Measurements from ENCODE around the gene P4HA2. TPM values are rescaled to one million over a fixed set of nuclear protein-coding genes. Genes with fewer than 3 reads are reported as not detected.

P4HA2 gene
- total and polyA plus RNA-seq, 2 of the 8 experiments (the other 6 are each of a cell fraction or from before 2014, with no cell fraction given), result 7.4 to 9.3 TPM

DNA sequence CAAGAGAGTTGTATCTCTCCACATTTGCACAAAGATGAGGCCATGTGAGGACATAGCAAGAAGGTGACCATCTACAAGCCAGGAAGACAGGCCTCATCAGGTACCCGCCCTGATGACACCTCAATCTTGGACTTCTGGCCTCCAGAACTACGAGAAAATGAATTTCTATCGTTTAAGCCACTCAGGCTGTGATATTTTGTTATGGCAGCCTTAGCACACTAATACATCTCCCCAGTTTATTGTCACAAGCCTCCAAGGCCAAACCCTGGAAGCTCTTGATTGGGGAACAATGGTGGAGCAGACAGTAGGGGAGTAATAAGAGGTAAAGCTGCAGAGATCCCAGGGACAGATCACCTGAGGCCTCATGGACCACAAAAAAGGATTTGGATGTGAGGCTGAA lies 7.7 kb upstream of the P4HA2 start:
- no peak overlapping the region for H2AK5ac ChIP-seq (ENCODE audit: low read depth, low read length)
- no peak overlapping the region for H2BK12ac ChIP-seq (ENCODE audit: low read depth, low read length)
- H3K23ac ChIP-seq (ENCODE audit: insufficient read length), result no peak overlapping the region
- no peak overlapping the region for H2BK5ac ChIP-seq (ENCODE audit: low read depth, low read length)
- no peak overlapping the region for H2BK20ac ChIP-seq (ENCODE audit: low read length)
- no peaks in the 10 kb centered on the region for H3K27me3 ChIP-seq (replicated peaks in 1 of 4; ENCODE audit: control insufficient read depth in 3 of 4, extremely low read depth in 1 of 4, insufficient read depth in 3 of 4, low read length in 3 of 4)
- POLR2A ChIA-PET (ENCODE audit: partially characterized antibody), result interaction anchor here (1.5 kb wide), 1 partner anchor 13 kb away, joined by 4 read pairs; no protein-coding TSS in a partner anchor
- 91% methylated on average over 3 of the region's 3 CpGs; no CpG with 5 or more reads in 1 of the 2 experiments for WGBS, 2 experiments (ENCODE audit: extremely low coverage in 1 of 2, insufficient coverage in 1 of 2, insufficient read length in 1 of 2, insufficient replicate concordance in 2 of 2, low coverage in 1 of 2, low lambda C conversion rate in 2 of 2, missing lambda C conversion rate in 1 of 2)
- no peaks in the 10 kb centered on the region for H3K23me2 ChIP-seq (ENCODE audit: low read depth, low read length)
- no peak overlapping the region for H3K18ac ChIP-seq (ENCODE audit: extremely low read depth, low read length)
- H4K91ac ChIP-seq (replicated peaks; ENCODE audit: insufficient read length, low read length), result no peak overlapping the region
- no peaks in the 10 kb centered on the region for H3K79me2 ChIP-seq (ENCODE audit: control insufficient read depth in 1 of 2, insufficient read depth in 2 of 2, low read length in 2 of 2)
- no peak overlapping the region for H2BK120ac ChIP-seq (replicated peaks; ENCODE audit: low read depth, low read length)
- H2AFZ ChIP-seq (ENCODE audit: low read length), result no peak overlapping the region
- CTCF ChIA-PET (ENCODE audit: partially characterized antibody), result interaction anchor here (0.6 to 2.1 kb wide), 11 partner anchors 8 to 231 kb away, joined by 3 to 5 read pairs (median 3); no protein-coding TSS in a partner anchor
- no peak overlapping the region for H3K56ac ChIP-seq (replicated peaks; ENCODE audit: insufficient read length, low read depth, low read length)
- no peaks in the 10 kb centered on the region for H3K36me3 ChIP-seq (ENCODE audit: control insufficient read depth in 2 of 4, insufficient read depth in 4 of 4, low read length in 3 of 4)
- H2BK15ac ChIP-seq (ENCODE audit: low read length), result no peak overlapping the region
- no peaks in the 10 kb centered on the region for H3K79me1 ChIP-seq (ENCODE audit: low read depth, low read length)
- H3K14ac ChIP-seq (ENCODE audit: insufficient read length), result no peak overlapping the region
- H4K20me1 ChIP-seq (replicated peaks in 1 of 2; ENCODE audit: control insufficient read depth in 1 of 2, insufficient read depth in 2 of 2, low read length in 2 of 2), result peaks cover 0 to 2% of the 10 kb centered on the region in 2 experiments
- DNase-seq (ENCODE audit: low read depth in 1 of 2, low spot score in 2 of 2) (no peak), FAIRE-seq (no peak)
- H4K5ac ChIP-seq (ENCODE audit: insufficient read length, low read depth, low read length), result no peak overlapping the region
- H3K4me1 ChIP-seq (replicated peaks in 1 of 4; ENCODE audit: control insufficient read depth in 3 of 4, insufficient read depth in 4 of 4, low read length in 3 of 4), result no peaks in the 10 kb centered on the region
- H3K9me3 ChIP-seq (ENCODE audit: insufficient read depth in 2 of 2, low read depth in 1 of 2, low read length in 1 of 2), result no peaks in the 10 kb centered on the region
- H3K4me3 ChIP-seq (ENCODE audit: extremely low read depth in 1 of 4, insufficient read depth in 2 of 4, low read depth in 3 of 4, low read length in 4 of 4), result no peak overlapping the region
- no peak overlapping the region for H4K8ac ChIP-seq (ENCODE audit: extremely low read depth, insufficient read depth, low read length)
- no peak overlapping the region for H3K4me2 ChIP-seq (ENCODE audit: insufficient read depth in 1 of 2, low read depth in 2 of 2, low read length in 2 of 2)
- H3K4ac ChIP-seq (replicated peaks; ENCODE audit: insufficient read length, low read depth, low read length), result no peak overlapping the region
- H3K9ac ChIP-seq (replicated peaks in 1 of 4; ENCODE audit: extremely low read depth in 1 of 4, low read depth in 3 of 4, low read length in 3 of 4), result no peak overlapping the region
- no peak overlapping the region for H3K27ac ChIP-seq (ENCODE audit: low read depth, low read length)
- TF ChIP-seq, protein P1, sequence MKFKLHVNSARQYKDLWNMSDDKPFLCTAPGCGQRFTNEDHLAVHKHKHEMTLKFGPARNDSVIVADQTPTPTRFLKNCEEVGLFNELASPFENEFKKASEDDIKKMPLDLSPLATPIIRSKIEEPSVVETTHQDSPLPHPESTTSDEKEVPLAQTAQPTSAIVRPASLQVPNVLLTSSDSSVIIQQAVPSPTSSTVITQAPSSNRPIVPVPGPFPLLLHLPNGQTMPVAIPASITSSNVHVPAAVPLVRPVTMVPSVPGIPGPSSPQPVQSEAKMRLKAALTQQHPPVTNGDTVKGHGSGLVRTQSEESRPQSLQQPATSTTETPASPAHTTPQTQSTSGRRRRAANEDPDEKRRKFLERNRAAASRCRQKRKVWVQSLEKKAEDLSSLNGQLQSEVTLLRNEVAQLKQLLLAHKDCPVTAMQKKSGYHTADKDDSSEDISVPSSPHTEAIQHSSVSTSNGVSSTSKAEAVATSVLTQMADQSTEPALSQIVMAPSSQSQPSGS (IDR thresholded peaks at IDR 0.05; ENCODE audit: low read length), result no peak
- TF ChIP-seq CHD2 (IDR thresholded peaks at IDR 0.05; ENCODE audit: low read length) (no peak), EP300 (IDR thresholded peaks at IDR 0.05; ENCODE audit: borderline replicate concordance in 1 of 2, low read depth in 2 of 2, low read length in 2 of 2) (no peak), ATF3 (IDR thresholded peaks at IDR 0.05; ENCODE audit: insufficient read depth, low read depth, low read length) (no peak), BCL11A (IDR thresholded peaks at IDR 0.05; ENCODE audit: low read depth in 2 of 2, low read length in 2 of 2) (no peak)

Measured in H1 (cell line).